HEK293 (cell line): Measurements from ENCODE around the gene UHRF1.

Experiments used
- CTCF ChIA-PET: fragments of 350-600 bp; formaldehyde crosslinking; extraction: SDS; loops from one replicate; lab custom pipeline; 2021; ENCODE audit warnings: antibody characterized with exemption; lab: Yijun Ruan, JAX
- POLR2A ChIA-PET: fragments of 300-600 bp; formaldehyde crosslinking; extraction: SDS; loops from one replicate; lab custom pipeline; 2020; ENCODE audit warnings: antibody characterized with exemption, inconsistent platforms; lab: Yijun Ruan, JAX
- H3K27ac ChIP-seq: fragments of 200-500 bp; sonication (Bioruptor generic); 2 replicates; pipeline ENCODE4 v1.5.1; 2014; ENCODE audit warnings: low read depth, low read length, control low read depth, inconsistent platforms; ENCODE audit errors: extremely low read depth
- H3K36me3 ChIP-seq, 2 experiments: fragments of 200-500 bp in 1 of 2; sonication (Bioruptor generic) in 1 of 2; 1 replicate in 1 of 2; 2 replicates in 1 of 2; pipeline ENCODE4 v1.5.1; 2014 to 2017; ENCODE audit warnings: inconsistent platforms in 2 of 2, low read length in 2 of 2; ENCODE audit not compliant: control insufficient read depth in 2 of 2, insufficient read depth in 1 of 2
- H3K4me1 ChIP-seq: fragments of 200-500 bp; sonication (Bioruptor generic); 2 replicates; pipeline ENCODE4 v1.5.1; 2014; ENCODE audit warnings: mild to moderate bottlenecking, low read length, inconsistent platforms; ENCODE audit not compliant: control insufficient read depth, insufficient read depth
- H3K4me3 ChIP-seq: 2 replicates; pipeline ENCODE4 v1.5.1; 2011; ENCODE audit warnings: low read depth, mild to moderate bottlenecking, control low read depth, low read length, moderate library complexity
- H3K9me3 ChIP-seq: fragments of 200-500 bp; sonication (Bioruptor generic); 2 replicates; pipeline ENCODE4 v1.5.1; 2014; ENCODE audit warnings: low read depth, low read length, inconsistent platforms; ENCODE audit not compliant: control insufficient read depth, insufficient read depth
- BCL11B ChIP-seq: fragments of 450-650 bp; formaldehyde crosslinking; IDR thresholded peaks from 2 replicates; pipeline ENCODE4 v1.5.1; 2016; ENCODE audit warnings: low read depth, missing biosample characterization, missing genetic modification characterization
- ELK4 ChIP-seq: IDR thresholded peaks from 2 replicates; pipeline ENCODE4 v1.6.1; 2011; ENCODE audit warnings: mild to moderate bottlenecking, low read depth, low read length, borderline replicate concordance
- GLIS2 ChIP-seq: fragments of 450-650 bp; formaldehyde crosslinking; IDR thresholded peaks from 2 replicates; pipeline ENCODE4 v1.5.1; 2016; ENCODE audit warnings: missing biosample characterization, missing genetic modification characterization
- HIC1 ChIP-seq: fragments of 450-650 bp; formaldehyde crosslinking; IDR thresholded peaks from 2 replicates; pipeline ENCODE4 v1.5.1; 2016; ENCODE audit warnings: missing biosample characterization, missing genetic modification characterization
- ZBTB11 ChIP-seq: fragments of 450-650 bp; formaldehyde crosslinking; conservative IDR thresholded peaks from 2 replicates; pipeline ENCODE4 v1.5.1; 2016; ENCODE audit warnings: low read depth, missing biosample characterization, missing genetic modification characterization
- ZBTB21 ChIP-seq: fragments of 450-650 bp; formaldehyde crosslinking; IDR thresholded peaks from 2 replicates; pipeline ENCODE4 v1.5.1; 2017; ENCODE audit warnings: missing biosample characterization, missing genetic modification characterization
- ZBTB26 ChIP-seq: fragments of 450-650 bp; formaldehyde crosslinking; optimal IDR thresholded peaks from 2 replicates; pipeline ENCODE3; 2016; ENCODE audit warnings: missing biosample characterization, mild to moderate bottlenecking, missing genetic modification characterization
- ZFHX2 ChIP-seq: fragments of 450-650 bp; formaldehyde crosslinking; conservative IDR thresholded peaks from 2 replicates; pipeline ENCODE4 v1.5.1; 2016; ENCODE audit warnings: missing biosample characterization, missing genetic modification characterization
- ZNF114 ChIP-seq: fragments of 450-650 bp; formaldehyde crosslinking; IDR thresholded peaks from 2 replicates; pipeline ENCODE4 v1.5.0; 2017; ENCODE audit warnings: missing biosample characterization, missing genetic modification characterization
- ZNF19 ChIP-seq: fragments of 450-650 bp; formaldehyde crosslinking; IDR thresholded peaks from 2 replicates; pipeline ENCODE4; 2016; ENCODE audit warnings: missing biosample characterization, missing genetic modification characterization, low read depth
- ZNF394 ChIP-seq: fragments of 450-650 bp; formaldehyde crosslinking; IDR thresholded peaks from 2 replicates; pipeline ENCODE4 v1.5.1; 2016; ENCODE audit warnings: missing biosample characterization, missing genetic modification characterization, mild to moderate bottlenecking, moderate library complexity, borderline replicate concordance
- ZNF423 ChIP-seq: fragments of 450-650 bp; formaldehyde crosslinking; IDR thresholded peaks from 2 replicates; pipeline ENCODE4 v1.5.1; 2016; ENCODE audit warnings: missing biosample characterization, missing genetic modification characterization
- ZNF639 ChIP-seq: fragments of 450-650 bp; formaldehyde crosslinking; IDR thresholded peaks from 2 replicates; pipeline ENCODE4 v1.5.1; 2016; ENCODE audit warnings: missing biosample characterization, missing genetic modification characterization
- ZSCAN18 ChIP-seq: fragments of 450-650 bp; formaldehyde crosslinking; IDR thresholded peaks from 2 replicates; pipeline ENCODE4 v1.5.1; 2016; ENCODE audit warnings: missing biosample characterization, missing genetic modification characterization
- ZSCAN23 ChIP-seq: fragments of 450-650 bp; formaldehyde crosslinking; IDR thresholded peaks from 2 replicates; pipeline ENCODE4 v1.5.1; 2016; ENCODE audit warnings: missing biosample characterization, missing genetic modification characterization

The UHRF1 gene

GRCh38 chr19:4867534-4868285, 41.6 kb upstream of the UHRF1 start, which contains the start of gene PLIN3 (continued):
- TF ChIP-seq ZBTB11 (no peak), ZNF639 (0 out of 2 replicates have a peak, but pooled peaks have one; percentile 53), HIC1 (tag by site-specific recombination) (peak; percentile 55), ZSCAN23 (tag by site-specific recombination) (no peak; the same call in none of the 2 replicates), ZNF19 (no peak), ZBTB26 (tag by site-specific recombination) (no peak), ZNF114 (no peak), ZBTB21 (tag by site-specific recombination) (no peak; the same call in 1 of the 2 replicates), ZSCAN18 (no peak)

- H3K9me3 ChIP-seq = no peaks in the 10 kb centered on the region
- H3K36me3 ChIP-seq = no peaks in the 10 kb centered on the region
- TF ChIP-seq BCL11B (tag by site-specific recombination) = no peak
- no peak for TF ChIP-seq ZNF394 (tag by site-specific recombination)
- no peak for TF ChIP-seq ZFHX2 (tag by site-specific recombination)
- TF ChIP-seq ZBTB26 (tag by site-specific recombination) = no peak
- no peak for TF ChIP-seq GLIS2 (tag by site-specific recombination)
- TF ChIP-seq ZNF423 (tag by site-specific recombination) = no peak
- no peak for TF ChIP-seq ELK4
- H3K4me1 ChIP-seq = peaks cover 3% of the 10 kb centered on the region; the same call in 1 of the 2 replicates
- ChIA-PET CTCF (interaction anchor here (0.6 to 4.0 kb wide), 6 partner anchors 17 to 171 kb away, joined by 3 to 31 read pairs (median 4); no protein-coding TSS in a partner anchor), POLR2A (interaction anchor here (0.6 to 1.9 kb wide), 5 partner anchors 13 to 163 kb away, joined by 3 to 10 read pairs (median 3); no protein-coding TSS in a partner anchor)
- no peak overlapping the region for H3K27ac ChIP-seq
- H3K4me3 ChIP-seq = no peak overlapping the region
These were observed 40.9 kb upstream of the UHRF1 start for GRCh38 chr19:4868286-4868834.
